ENCODE measurements around the gene NINJ2.

NINJ2 gene

GRCh38 chr12:673849-674248 is 10.6 kb upstream of the NINJ2 start:
- no peak for DNase-seq (ENCODE audit: low read depth)

- no peak for DNase-seq (ENCODE audit: low read depth)
Measured at GRCh38 chr12:669576-669945, 6.3 kb upstream of the NINJ2 start.

- DNase-seq (ENCODE audit: low read depth) = no peak
Measured at GRCh38 chr12:668090-668481, 4.8 kb upstream of the NINJ2 start.

GRCh38 chr12:666766-667308 is 3.6 kb upstream of the NINJ2 start:
- no peak for DNase-seq (ENCODE audit: low read depth)

GRCh38 chr12:666066-666465 is 2.8 kb upstream of the NINJ2 start:
- DNase-seq (ENCODE audit: low read depth) = no peak

- DNase-seq (ENCODE audit: low read depth) = no peak
Measured at GRCh38 chr12:664779-665092, 1.5 kb upstream of the NINJ2 start.

GRCh38 chr12:664075-664778 is 982 bp upstream of the NINJ2 start:
- DNase-seq (ENCODE audit: low read depth) = no peak

- no peak for DNase-seq (ENCODE audit: low read depth)
Measured at GRCh38 chr12:662566-663292, 516 bp downstream of the NINJ2 start.

GRCh38 chr12:661720-662486 is 1.3 kb downstream of the NINJ2 start:
- no peak for DNase-seq (ENCODE audit: low read depth)

GRCh38 chr12:659090-659683 is 4.1 kb downstream of the NINJ2 start:
- DNase-seq (ENCODE audit: low read depth) = no peak

GRCh38 chr12:650983-651382 is 12.3 kb downstream of the NINJ2 start:
- no peak for DNase-seq (ENCODE audit: low read depth)

- no peak for DNase-seq (ENCODE audit: low read depth)
Measured at GRCh38 chr12:647385-648085, 15.7 kb downstream of the NINJ2 start.

- DNase-seq (ENCODE audit: low read depth) = no peak
Measured at GRCh38 chr12:646442-647384, 16.5 kb downstream of the NINJ2 start.

GRCh38 chr12:645563-646071 is 17.6 kb downstream of the NINJ2 start:
- DNase-seq (ENCODE audit: low read depth) = peak; percentile 58

- DNase-seq (ENCODE audit: low read depth) = no peak
Measured at GRCh38 chr12:644818-645552, 18.3 kb downstream of the NINJ2 start.

- no peak for DNase-seq (ENCODE audit: low read depth)
Measured at GRCh38 chr12:644303-644639, 19.0 kb downstream of the NINJ2 start.

GRCh38 chr12:643475-644302 is 19.6 kb downstream of the NINJ2 start:
- no peak for DNase-seq (ENCODE audit: low read depth)

- DNase-seq (ENCODE audit: low read depth) = peak; percentile 73
Measured at GRCh38 chr12:642633-643474, 20.4 kb downstream of the NINJ2 start.
